ENCODE measurements around the gene EVA1A. TPM values are rescaled to one million over a fixed set of nuclear protein-coding genes. Genes with fewer than 3 reads are reported as not detected.

The EVA1A gene
- total and polyA plus RNA-seq, 2 of the 8 experiments (the other 6 are each of a cell fraction or from before 2014, with no cell fraction given): 2.4 to 4.3 TPM

- Histone ChIP-seq H3K14ac (ENCODE audit: insufficient read length) (no peak overlapping the region), H3K4me3 (ENCODE audit: extremely low read depth in 1 of 4, insufficient read depth in 2 of 4, low read depth in 3 of 4, low read length in 4 of 4) (no peak overlapping the region), H3K36me3 (ENCODE audit: control insufficient read depth in 2 of 4, insufficient read depth in 4 of 4, low read length in 3 of 4) (no peaks in the 10 kb centered on the region), H3K56ac (replicated peaks; ENCODE audit: insufficient read length, low read depth, low read length) (no peak overlapping the region), H2BK15ac (ENCODE audit: low read length) (no peak overlapping the region), H4K8ac (ENCODE audit: extremely low read depth, insufficient read depth, low read length) (no peak overlapping the region), H4K91ac (replicated peaks; ENCODE audit: insufficient read length, low read length) (no peak overlapping the region), H3K18ac (ENCODE audit: extremely low read depth, low read length) (no peak overlapping the region), H3K4ac (replicated peaks; ENCODE audit: insufficient read length, low read depth, low read length) (no peak overlapping the region), H2AFZ (ENCODE audit: low read length) (no peak overlapping the region), H4K5ac (ENCODE audit: insufficient read length, low read depth, low read length) (no peak overlapping the region), H3K9me3 (ENCODE audit: insufficient read depth in 2 of 2, low read depth in 1 of 2, low read length in 1 of 2) (no peaks in the 10 kb centered on the region), H3K27ac (ENCODE audit: low read depth, low read length) (no peak overlapping the region), H3K79me1 (ENCODE audit: low read depth, low read length) (no peaks in the 10 kb centered on the region), H3K23ac (ENCODE audit: insufficient read length) (no peak overlapping the region), H2AK5ac (ENCODE audit: low read depth, low read length) (no peak overlapping the region), H3K4me1 (replicated peaks in 1 of 4; ENCODE audit: control insufficient read depth in 3 of 4, insufficient read depth in 4 of 4, low read length in 3 of 4) (peaks cover 0 to 5% (median under 1%) of the 10 kb centered on the region in 4 experiments; a peak in 2 of 7 replicates), H3K4me2 (ENCODE audit: insufficient read depth in 1 of 2, low read depth in 2 of 2, low read length in 2 of 2) (no peak overlapping the region), H3K79me2 (ENCODE audit: control insufficient read depth in 1 of 2, insufficient read depth in 2 of 2, low read length in 2 of 2) (no peaks in the 10 kb centered on the region), H2BK120ac (replicated peaks; ENCODE audit: low read depth, low read length) (no peak overlapping the region), H2BK12ac (ENCODE audit: low read depth, low read length) (no peak overlapping the region), H2BK20ac (ENCODE audit: low read length) (no peak overlapping the region), H4K20me1 (replicated peaks in 1 of 2; ENCODE audit: control insufficient read depth in 1 of 2, insufficient read depth in 2 of 2, low read length in 2 of 2) (no peaks in the 10 kb centered on the region), H3K27me3 (replicated peaks in 1 of 4; ENCODE audit: control insufficient read depth in 3 of 4, extremely low read depth in 1 of 4, insufficient read depth in 3 of 4, low read length in 3 of 4) (no peaks in the 10 kb centered on the region), H2BK5ac (ENCODE audit: low read depth, low read length) (no peak overlapping the region), H3K9ac (replicated peaks in 1 of 4; ENCODE audit: extremely low read depth in 1 of 4, low read depth in 3 of 4, low read length in 3 of 4) (no peak overlapping the region), H3K23me2 (ENCODE audit: low read depth, low read length) (no peaks in the 10 kb centered on the region)
- TF ChIP-seq POLR2A (IDR thresholded peaks at IDR 0.05; ENCODE audit: control extremely low read depth in 1 of 2, low read depth in 2 of 2, low read length in 2 of 2): no peak
- ChIA-PET POLR2A (ENCODE audit: partially characterized antibody) (no interaction called here), CTCF (ENCODE audit: partially characterized antibody) (interaction anchor here (0.6 to 1.6 kb wide), 5 partner anchors 37 to 378 kb away, joined by 3 to 5 read pairs (median 3); no protein-coding TSS in a partner anchor)
- FAIRE-seq: no peak
- 94% methylated on average over 1 of the region's 1 CpG; no CpG with 5 or more reads in 1 of the 2 experiments for WGBS, 2 experiments (ENCODE audit: extremely low coverage in 1 of 2, insufficient coverage in 1 of 2, insufficient read length in 1 of 2, insufficient replicate concordance in 2 of 2, low coverage in 1 of 2, low lambda C conversion rate in 2 of 2, missing lambda C conversion rate in 1 of 2)
- DNase-seq (ENCODE audit: low read depth in 1 of 2, low spot score in 2 of 2): no peak
Measured at GRCh38 chr2:75532488-75532887, 28.3 kb downstream of the EVA1A start.

Data from H1 (cell line).